Subcutaneous adipose tissue (tissue), 4 donors: ENCODE results near the gene PRPS1. TPM values are rescaled to one million over a fixed set of nuclear protein-coding genes. Genes with fewer than 3 reads are reported as not detected.

Experiments used
- total RNA-seq, 4 donors: library from RNA; depleted of rRNA; stranded (reverse); fragments of >200 nt; gene quantifications; one replicate each; pipeline ENCODE4 v1.1.0, GENCODE V29; 2016
- TF ChIP-seq, protein P1 (sequence below): fragments of 450-650 bp; IDR thresholded peaks from one replicate; pipeline ENCODE4 v1.5.1; 2016; ENCODE audit warnings: low read depth, mild to moderate bottlenecking, control low read depth, antibody characterized with exemption, moderate library complexity

PRPS1 gene
- total RNA-seq, 4 donors from 2014 or later = 15.6 to 35.2 (median 25.9) TPM

DNA sequence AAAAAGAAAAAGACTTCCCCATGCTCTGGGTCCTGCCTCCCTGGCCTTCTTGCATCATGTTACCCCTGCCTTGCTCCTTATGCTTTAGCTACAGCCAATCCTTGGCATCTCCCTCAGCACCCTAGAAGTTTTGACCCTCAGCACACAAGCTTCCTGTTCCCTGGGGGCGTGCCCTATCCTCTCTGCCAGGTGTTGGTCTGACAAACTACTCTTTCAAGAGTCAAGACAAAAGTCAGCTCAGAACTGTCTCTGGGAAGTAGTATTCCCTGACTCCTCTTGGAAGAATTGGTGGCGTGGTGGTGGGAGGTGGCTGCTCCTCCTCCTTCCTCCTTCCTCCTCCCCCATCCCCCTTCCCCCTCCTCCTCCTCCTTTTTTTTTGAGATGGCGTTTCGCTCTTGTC, 41.0 kb downstream of the PRPS1 start:
- TF ChIP-seq, protein P1, sequence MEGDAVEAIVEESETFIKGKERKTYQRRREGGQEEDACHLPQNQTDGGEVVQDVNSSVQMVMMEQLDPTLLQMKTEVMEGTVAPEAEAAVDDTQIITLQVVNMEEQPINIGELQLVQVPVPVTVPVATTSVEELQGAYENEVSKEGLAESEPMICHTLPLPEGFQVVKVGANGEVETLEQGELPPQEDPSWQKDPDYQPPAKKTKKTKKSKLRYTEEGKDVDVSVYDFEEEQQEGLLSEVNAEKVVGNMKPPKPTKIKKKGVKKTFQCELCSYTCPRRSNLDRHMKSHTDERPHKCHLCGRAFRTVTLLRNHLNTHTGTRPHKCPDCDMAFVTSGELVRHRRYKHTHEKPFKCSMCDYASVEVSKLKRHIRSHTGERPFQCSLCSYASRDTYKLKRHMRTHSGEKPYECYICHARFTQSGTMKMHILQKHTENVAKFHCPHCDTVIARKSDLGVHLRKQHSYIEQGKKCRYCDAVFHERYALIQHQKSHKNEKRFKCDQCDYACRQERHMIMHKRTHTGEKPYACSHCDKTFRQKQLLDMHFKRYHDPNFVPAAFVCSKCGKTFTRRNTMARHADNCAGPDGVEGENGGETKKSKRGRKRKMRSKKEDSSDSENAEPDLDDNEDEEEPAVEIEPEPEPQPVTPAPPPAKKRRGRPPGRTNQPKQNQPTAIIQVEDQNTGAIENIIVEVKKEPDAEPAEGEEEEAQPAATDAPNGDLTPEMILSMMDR = no peak

GRCh38 chrX:107669885-107670628, 41.7 kb downstream of the PRPS1 start:
- TF ChIP-seq, protein P1 = no peak

- TF ChIP-seq, protein P1 = no peak
Observed at GRCh38 chrX:107672955-107673378, 44.7 kb downstream of the PRPS1 start.

GRCh38 chrX:107673431-107673830, 45.1 kb downstream of the PRPS1 start:
- TF ChIP-seq, protein P1 = no peak

DNA sequence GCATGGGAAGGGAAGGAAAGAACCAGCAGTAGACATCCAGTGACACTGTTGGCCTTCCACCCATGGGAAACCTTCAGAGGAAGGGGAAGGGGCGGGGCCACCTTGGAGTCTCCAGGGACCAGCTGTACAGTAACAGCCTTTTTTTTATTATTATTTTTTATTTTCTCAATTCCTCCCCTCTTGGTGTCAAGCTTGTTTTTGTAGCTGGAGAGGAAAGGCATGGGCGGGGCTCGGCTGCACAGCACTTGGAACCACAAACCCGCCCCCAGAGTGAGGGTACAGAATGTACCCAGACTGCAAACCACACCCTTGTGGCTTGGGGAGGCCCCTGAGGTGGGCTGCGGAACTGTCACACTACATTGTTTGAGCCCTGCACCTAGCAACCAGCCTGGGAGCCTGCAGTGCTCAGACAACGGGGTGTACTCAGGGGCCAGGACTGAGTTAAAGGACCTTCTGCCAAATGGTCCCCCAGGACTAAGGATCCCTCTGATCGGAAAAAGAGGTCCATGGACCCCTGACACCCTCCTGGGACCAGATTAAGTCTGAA, 45.7 kb downstream of the PRPS1 start:
- TF ChIP-seq, protein P1 = no peak

GRCh38 chrX:107674480-107675364, 46.4 kb downstream of the PRPS1 start:
- TF ChIP-seq, protein P1 = no peak

DNA sequence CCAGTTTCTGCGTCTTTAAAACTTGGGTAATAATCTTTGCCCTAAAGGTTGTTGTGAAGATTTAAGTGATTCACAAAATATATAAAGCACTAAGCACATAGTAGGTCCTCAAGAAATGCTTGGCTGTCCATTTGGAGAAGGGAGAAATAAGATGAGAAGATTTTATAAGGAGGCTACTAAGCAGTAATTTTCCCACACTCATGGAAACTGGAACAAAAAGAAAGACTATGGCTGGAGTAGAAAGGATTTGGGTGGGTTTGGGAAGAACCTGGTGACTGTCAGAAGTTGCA, 47.0 kb downstream of the PRPS1 start:
- TF ChIP-seq, protein P1 = no peak
